Astrocyte (in vitro differentiated cells and primary cell): ENCODE data around the gene CHDH. TPM values are rescaled to one million over a fixed set of nuclear protein-coding genes. Genes with fewer than 3 reads are reported as not detected.
A peak's percentile ranks its signal among the peaks of the same experiment; 100 is the strongest.

ENCODE experiments used
- DNase-seq: peaks from one replicate; pipeline ENCODE4 v3.0.0-alpha.2; 2010; ENCODE audit warnings: low read depth
- FAIRE-seq: peaks from 2 replicates; lab custom pipeline; 2011; peaks lifted over from hg19 to GRCh38; lab: Jason Lieb, UNC
- H2AFZ ChIP-seq: 2 replicates; pipeline ENCODE4 v1.6.0; 2012; ENCODE audit warnings: low read depth, low read length, inconsistent platforms
- H3K27ac ChIP-seq: 2 replicates; pipeline ENCODE4 v1.5.1; 2011; ENCODE audit warnings: low read depth, low read length, inconsistent platforms
- H3K27me3 ChIP-seq: 2 replicates; pipeline ENCODE4 v1.6.0; 2011; ENCODE audit warnings: low read length, inconsistent platforms; ENCODE audit not compliant: insufficient read depth
- H3K36me3 ChIP-seq: 2 replicates; pipeline ENCODE4 v1.5.1; 2011; ENCODE audit warnings: low read length, inconsistent platforms; ENCODE audit not compliant: insufficient read depth
- H3K4me1 ChIP-seq: 2 replicates; pipeline ENCODE4 v1.5.1; 2011; ENCODE audit warnings: low read length, inconsistent platforms; ENCODE audit not compliant: insufficient read depth
- H3K4me2 ChIP-seq: 2 replicates; pipeline ENCODE4 v1.6.0; 2012; ENCODE audit warnings: low read length, inconsistent platforms
- H3K4me3 ChIP-seq: 2 replicates; pipeline ENCODE4 v1.5.1; 2011; ENCODE audit warnings: low read depth, mild to moderate bottlenecking, low read length, inconsistent platforms; ENCODE audit not compliant: insufficient read depth
- H3K79me2 ChIP-seq: 2 replicates; pipeline ENCODE4 v1.6.0; 2012; ENCODE audit warnings: mild to moderate bottlenecking, low read length, inconsistent platforms; ENCODE audit not compliant: insufficient read depth
- H3K9ac ChIP-seq: 2 replicates; pipeline ENCODE4 v1.6.0; 2012; ENCODE audit warnings: mild to moderate bottlenecking, low read length, inconsistent platforms
- H3K9me3 ChIP-seq: 2 replicates; pipeline ENCODE4 v1.5.1; 2012; ENCODE audit warnings: low read depth, mild to moderate bottlenecking, low read length, inconsistent platforms; ENCODE audit not compliant: insufficient read depth
- H4K20me1 ChIP-seq: 2 replicates; pipeline ENCODE4 v1.6.0; 2012; ENCODE audit warnings: low read length, inconsistent platforms; ENCODE audit not compliant: insufficient read depth
- H3K27ac Mint-ChIP-seq: one replicate; pipeline ENCODE4 v1.8.0; 2021; ENCODE audit warnings: mild to moderate bottlenecking, mixed read lengths; ENCODE audit not compliant: unreplicated experiment
- H3K27me3 Mint-ChIP-seq: one replicate; pipeline ENCODE4 v1.8.0; 2021; ENCODE audit warnings: low read depth, mixed read lengths; ENCODE audit not compliant: unreplicated experiment
- H3K36me3 Mint-ChIP-seq: one replicate; pipeline ENCODE4 v1.8.0; 2021; ENCODE audit warnings: low read depth, mixed read lengths; ENCODE audit not compliant: unreplicated experiment
- H3K4me1 Mint-ChIP-seq: one replicate; pipeline ENCODE4 v1.8.0; 2021; ENCODE audit warnings: low read depth, mixed read lengths; ENCODE audit not compliant: unreplicated experiment
- H3K4me3 Mint-ChIP-seq: one replicate; pipeline ENCODE4 v1.8.0; 2021; ENCODE audit warnings: mild to moderate bottlenecking, moderate library complexity, mixed read lengths; ENCODE audit not compliant: unreplicated experiment
- H3K9me3 Mint-ChIP-seq: one replicate; pipeline ENCODE4 v1.8.0; 2021; ENCODE audit warnings: mild to moderate bottlenecking, mixed read lengths; ENCODE audit not compliant: unreplicated experiment
- CTCF ChIP-seq: IDR thresholded peaks from 2 replicates; pipeline ENCODE4 v1.5.1; 2011; ENCODE audit warnings: low read depth, mild to moderate bottlenecking, inconsistent platforms, low read length, moderate library complexity; ENCODE audit not compliant: insufficient read depth
- EZH2 ChIP-seq: IDR thresholded peaks from 2 replicates; pipeline ENCODE4 v1.6.1; 2012; ENCODE audit warnings: mild to moderate bottlenecking, low read length, inconsistent platforms; ENCODE audit not compliant: insufficient read depth
- total RNA-seq: library from RNA; stranded (reverse); gene quantifications from 2 replicates; pipeline ENCODE4 v1.2.1, GENCODE V29; 2021

CHDH gene
- total RNA-seq, 1 donor from 2014 or later, result 0.48 TPM

GRCh38 chr3:53817809-53818208 lies 28.4 kb downstream of the CHDH start:
- peaks cover 6% of the 10 kb centered on the region for H3K4me1 Mint-ChIP-seq
- peaks cover 16% of the 10 kb centered on the region for H3K27me3 Mint-ChIP-seq
- H3K9me3 ChIP-seq, result no peaks in the 10 kb centered on the region
- no peak overlapping the region for H3K27ac ChIP-seq
- no peaks in the 10 kb centered on the region for H4K20me1 ChIP-seq
- no peak overlapping the region for H3K4me3 ChIP-seq
- no peak overlapping the region for H3K4me3 Mint-ChIP-seq
- H2AFZ ChIP-seq, result no peak overlapping the region
- no peak overlapping the region for H3K9ac ChIP-seq
- no peaks in the 10 kb centered on the region for H3K79me2 ChIP-seq
- H3K36me3 ChIP-seq, result no peaks in the 10 kb centered on the region
- no peak for FAIRE-seq
- no peak overlapping the region for H3K27ac Mint-ChIP-seq
- no peak overlapping the region for H3K4me2 ChIP-seq
- no peak for TF ChIP-seq CTCF
- TF ChIP-seq EZH2, result no peak
- no peak for DNase-seq
- no peaks in the 10 kb centered on the region for H3K27me3 ChIP-seq
- no peaks in the 10 kb centered on the region for H3K36me3 Mint-ChIP-seq
- no peaks in the 10 kb centered on the region for H3K9me3 Mint-ChIP-seq
- H3K4me1 ChIP-seq, result no peaks in the 10 kb centered on the region

DNA sequence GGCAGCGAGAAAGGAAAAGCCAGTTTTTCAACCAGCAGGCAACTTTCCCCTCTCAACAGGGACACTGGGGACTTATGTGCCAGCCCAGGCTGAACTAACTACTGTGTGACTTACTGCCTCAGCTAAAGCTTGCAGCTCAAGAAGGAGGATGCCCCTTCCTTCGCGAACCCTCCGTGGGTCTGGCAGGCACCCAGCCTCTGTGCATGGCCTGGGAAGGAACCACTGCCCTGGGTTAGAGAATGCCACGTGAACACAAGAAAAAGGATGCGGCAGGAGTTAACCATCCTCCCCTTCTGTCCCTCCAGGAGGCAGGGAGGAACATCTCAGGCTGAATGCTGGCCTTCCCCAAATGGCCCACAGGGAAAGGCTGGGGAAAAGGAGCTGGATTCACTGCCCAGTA lies 29.0 kb downstream of the CHDH start:
- H3K27me3 ChIP-seq, result no peaks in the 10 kb centered on the region
- H3K27ac ChIP-seq, result no peak overlapping the region
- H3K79me2 ChIP-seq, result no peaks in the 10 kb centered on the region
- no peak overlapping the region for H3K4me2 ChIP-seq
- no peak overlapping the region for H3K4me3 ChIP-seq
- no peak for FAIRE-seq
- no peaks in the 10 kb centered on the region for H3K9me3 Mint-ChIP-seq
- peaks cover 16% of the 10 kb centered on the region for H3K27me3 Mint-ChIP-seq
- DNase-seq, result no peak
- no peaks in the 10 kb centered on the region for H3K36me3 Mint-ChIP-seq
- H3K4me3 Mint-ChIP-seq, result no peak overlapping the region
- H3K36me3 ChIP-seq, result no peaks in the 10 kb centered on the region
- H3K4me1 Mint-ChIP-seq, result peaks cover 6% of the 10 kb centered on the region
- no peaks in the 10 kb centered on the region for H3K4me1 ChIP-seq
- no peaks in the 10 kb centered on the region for H3K9me3 ChIP-seq
- H3K9ac ChIP-seq, result no peak overlapping the region
- H2AFZ ChIP-seq, result no peak overlapping the region
- no peak overlapping the region for H3K27ac Mint-ChIP-seq
- TF ChIP-seq CTCF, result no peak
- TF ChIP-seq EZH2, result no peak
- H4K20me1 ChIP-seq, result no peaks in the 10 kb centered on the region

GRCh38 chr3:53816425-53816824 lies 29.8 kb downstream of the CHDH start:
- Histone ChIP-seq H3K9me3 (no peaks in the 10 kb centered on the region), H3K27ac (no peak overlapping the region), H3K79me2 (no peaks in the 10 kb centered on the region), H3K4me2 (no peak overlapping the region), H3K4me1 (no peaks in the 10 kb centered on the region), H3K36me3 (no peaks in the 10 kb centered on the region), H3K9ac (no peak overlapping the region), H3K4me3 (no peak overlapping the region), H3K27me3 (no peaks in the 10 kb centered on the region), H4K20me1 (no peaks in the 10 kb centered on the region), H2AFZ (no peak overlapping the region)
- H3K36me3 Mint-ChIP-seq, result no peaks in the 10 kb centered on the region
- TF ChIP-seq EZH2 (no peak), CTCF (no peak)
- peaks cover 1% of the 10 kb centered on the region for H3K4me1 Mint-ChIP-seq
- H3K9me3 Mint-ChIP-seq, result no peaks in the 10 kb centered on the region
- FAIRE-seq (no peak), DNase-seq (peak; percentile 5)
- H3K27me3 Mint-ChIP-seq, result peaks cover 16% of the 10 kb centered on the region
- H3K27ac Mint-ChIP-seq, result no peak overlapping the region
- no peak overlapping the region for H3K4me3 Mint-ChIP-seq
